NCI-H524 (cell line): Measurements from ENCODE around the gene TRIM24.

Source experiments
- DNase-seq, 2 experiments: peaks; one replicate each; lab custom pipeline; 2025; lab: John Stamatoyannopoulos, UW

Gene TRIM24

DNA sequence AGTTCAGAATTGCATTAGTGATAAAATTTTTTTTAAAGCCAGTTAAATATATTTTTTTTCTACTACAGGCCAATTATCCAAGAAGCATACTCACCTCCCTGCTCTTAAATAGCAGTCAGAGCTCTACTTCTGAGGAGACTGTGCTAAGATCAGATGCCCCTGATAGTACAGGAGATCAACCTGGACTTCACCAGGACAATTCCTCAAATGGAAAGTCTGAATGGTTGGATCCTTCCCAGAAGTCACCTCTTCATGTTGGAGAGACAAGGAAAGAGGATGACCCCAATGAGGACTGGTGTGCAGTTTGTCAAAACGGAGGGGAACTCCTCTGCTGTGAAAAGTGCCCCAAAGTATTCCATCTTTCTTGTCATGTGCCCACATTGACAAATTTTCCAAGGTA, 119.1 kb downstream of the TRIM24 start:
- DNase-seq, result no peak

DNA sequence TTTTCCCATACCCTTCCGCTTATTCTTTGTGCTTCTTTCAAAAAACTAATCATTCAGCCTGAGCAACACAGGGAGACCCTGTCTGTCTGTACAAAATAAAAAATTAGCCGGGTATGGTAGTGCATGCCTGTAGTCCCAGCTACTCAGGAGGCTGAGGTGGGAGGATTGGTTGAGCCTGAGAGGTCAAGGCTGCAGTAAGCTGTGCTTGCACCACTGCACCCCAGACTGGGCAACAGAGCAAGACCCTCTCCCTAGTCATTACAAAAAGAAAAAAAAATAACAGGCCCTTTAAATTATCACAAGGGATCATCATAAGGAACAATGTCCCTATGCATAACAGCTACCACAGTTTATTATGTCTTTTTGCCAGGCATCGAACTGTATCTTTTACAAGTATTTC, 119.6 kb downstream of the TRIM24 start:
- no peak for DNase-seq

DNA sequence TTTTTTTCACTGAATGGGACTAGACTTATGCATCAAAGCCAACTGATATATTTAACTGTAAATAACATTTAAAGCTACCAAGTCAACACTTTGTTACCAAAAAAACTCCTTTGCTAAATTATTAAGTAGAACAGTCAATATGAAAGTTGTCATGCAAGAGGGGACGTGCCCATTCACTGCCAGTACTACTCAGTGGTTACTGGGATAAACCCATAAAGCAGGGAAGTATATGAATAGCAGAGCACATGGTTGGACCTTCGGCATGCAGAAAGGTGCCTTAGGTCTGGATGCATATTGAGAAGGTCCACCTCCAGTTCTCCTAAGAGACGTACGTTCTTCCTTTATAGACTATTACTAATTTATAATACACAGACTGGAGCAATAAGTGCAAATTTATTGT, 121.0 kb downstream of the TRIM24 start:
- DNase-seq, result no peak

DNA sequence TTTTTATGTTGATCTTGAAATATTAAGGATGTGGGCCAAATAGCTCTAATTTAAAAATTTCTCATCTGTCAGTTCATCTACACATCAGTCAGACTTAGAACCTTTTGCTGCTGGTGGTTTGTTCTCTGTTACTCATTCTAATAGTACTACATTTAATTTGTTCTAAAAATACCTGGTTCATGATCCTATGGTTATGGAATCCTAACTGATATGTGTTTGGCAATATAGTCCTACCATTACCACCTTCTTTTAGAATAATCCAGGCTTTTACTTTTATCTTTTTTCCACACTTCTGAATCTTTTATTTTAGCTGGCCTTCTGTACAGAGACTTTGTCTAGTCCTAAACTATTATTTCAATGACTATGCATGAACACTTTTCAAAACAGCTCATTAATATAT, 124.2 kb downstream of the TRIM24 start:
- DNase-seq, result no peak

DNA sequence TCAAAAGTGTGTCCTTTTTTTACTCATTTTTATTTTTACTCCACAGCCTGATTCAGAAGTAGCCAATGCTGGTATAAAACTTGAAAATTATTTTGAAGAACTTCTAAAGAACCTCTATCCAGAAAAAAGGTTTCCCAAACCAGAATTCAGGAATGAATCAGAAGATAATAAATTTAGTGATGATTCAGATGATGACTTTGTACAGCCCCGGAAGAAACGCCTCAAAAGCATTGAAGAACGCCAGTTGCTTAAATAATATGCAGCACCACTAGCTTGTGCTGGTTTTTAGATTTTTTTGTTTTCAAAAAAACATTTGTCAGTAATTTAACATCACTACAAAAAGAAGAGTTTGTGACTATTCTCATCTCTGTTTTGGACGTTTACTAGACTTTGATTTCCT, 124.6 kb downstream of the TRIM24 start:
- DNase-seq, result no peak

DNA sequence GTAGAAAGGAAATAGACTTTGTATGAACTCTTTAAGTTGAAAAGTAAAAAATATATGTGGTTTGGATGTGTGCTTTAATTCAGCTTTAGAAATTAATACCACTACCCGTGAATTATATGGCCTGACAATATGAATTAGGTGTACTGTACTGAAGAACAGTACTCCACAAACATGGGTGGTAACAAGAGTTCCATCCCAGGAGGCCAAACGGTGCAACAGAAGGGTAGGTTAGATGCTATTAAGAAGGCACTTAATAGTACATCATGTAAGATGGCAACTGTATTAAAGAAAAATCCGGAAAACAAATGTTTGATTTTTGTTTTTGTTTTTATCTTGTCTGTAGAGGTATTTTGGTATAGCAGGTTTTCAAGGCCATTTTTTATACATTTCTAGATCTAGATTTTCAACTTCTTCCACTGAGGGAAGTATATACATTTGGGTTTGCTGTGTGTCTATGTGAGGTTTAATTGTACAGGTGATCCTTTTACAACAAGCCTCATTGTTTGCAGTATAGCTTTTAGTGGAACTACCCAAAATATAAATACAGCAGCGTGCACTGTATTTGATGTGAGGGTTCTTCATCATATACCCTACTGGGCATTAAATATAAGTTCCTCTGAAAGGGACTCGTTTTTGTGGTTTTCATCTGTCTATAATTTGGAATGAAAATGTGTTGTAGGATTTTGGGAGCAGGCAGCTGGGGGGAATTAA, 125.4 kb downstream of the TRIM24 start:
- no peak for DNase-seq

DNA sequence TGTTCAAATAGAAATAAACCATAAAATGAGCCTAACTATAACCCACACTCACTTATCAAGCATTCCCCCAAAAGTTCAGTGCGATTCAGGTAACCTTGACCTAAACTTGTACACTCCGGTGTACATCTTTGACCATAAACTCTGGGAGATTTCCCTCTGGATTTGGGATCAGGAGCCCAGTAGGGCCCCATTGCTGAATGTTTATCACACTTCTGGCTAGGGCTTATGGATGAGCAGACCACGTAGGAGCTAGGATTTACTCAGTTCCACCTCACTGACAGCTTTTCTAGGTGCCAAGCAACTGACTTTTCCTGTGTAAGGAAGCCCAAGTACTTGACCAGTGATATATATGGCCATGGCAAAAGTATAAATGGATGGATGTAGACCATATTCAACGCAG, 127.4 kb downstream of the TRIM24 start:
- DNase-seq, result no peak

DNA sequence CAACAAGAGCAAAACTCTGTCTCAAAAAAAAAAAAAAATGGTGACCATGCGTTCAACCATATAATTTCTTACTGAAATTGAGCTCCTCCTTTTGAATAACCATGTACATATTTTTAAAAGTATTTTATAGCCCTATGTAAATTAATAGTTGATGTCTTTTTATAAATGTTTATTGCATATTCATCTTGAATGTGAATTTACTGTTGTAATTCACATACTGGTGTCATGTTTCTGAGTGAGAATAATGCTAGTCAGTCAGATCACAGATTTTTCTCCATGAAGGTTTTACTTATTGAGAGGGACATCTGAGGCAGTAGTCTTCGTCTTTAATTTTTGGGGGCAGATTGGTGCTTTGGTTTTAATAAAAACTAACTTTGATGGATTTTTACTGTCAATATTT, 128.9 kb downstream of the TRIM24 start:
- no peak for DNase-seq

DNA sequence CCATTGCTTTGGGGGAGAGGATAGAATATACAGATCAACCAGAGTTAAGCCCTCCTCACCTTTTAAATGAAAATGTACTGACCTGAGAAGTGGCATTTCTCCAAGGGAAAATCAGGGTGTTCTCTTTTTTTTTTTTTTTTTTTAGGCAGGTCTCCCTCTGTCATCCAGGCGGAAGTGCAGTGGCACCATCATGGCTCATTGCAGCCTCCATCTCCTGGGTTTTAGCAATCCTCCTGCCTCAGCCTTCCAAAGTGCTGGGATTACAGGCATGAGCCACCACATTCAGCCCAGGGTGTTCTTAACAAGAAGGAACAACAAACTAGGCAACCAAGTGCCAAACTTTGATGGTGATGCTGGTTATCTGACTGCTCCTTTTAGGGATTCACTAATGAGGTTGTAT, 130.1 kb downstream of the TRIM24 start:
- no peak for DNase-seq

DNA sequence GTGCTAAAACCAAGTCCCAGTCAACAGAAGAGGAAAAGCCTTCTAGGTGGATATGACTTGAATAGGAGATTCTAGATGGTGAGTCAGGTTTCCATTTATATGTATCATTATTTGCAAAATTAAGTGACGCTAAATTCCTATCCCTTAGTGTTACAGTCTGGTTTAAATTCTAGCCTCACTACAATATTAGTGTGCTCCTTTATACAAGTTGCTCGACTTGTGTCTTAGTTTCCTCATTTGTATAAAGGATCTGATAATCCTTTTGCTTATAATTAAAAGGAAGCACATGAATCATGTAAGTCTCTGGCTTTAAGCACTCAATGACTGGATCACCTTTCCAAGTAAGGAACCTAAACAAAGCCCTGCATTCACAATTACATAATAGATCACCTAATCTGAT, 135.4 kb downstream of the TRIM24 start:
- no peak for DNase-seq

DNA sequence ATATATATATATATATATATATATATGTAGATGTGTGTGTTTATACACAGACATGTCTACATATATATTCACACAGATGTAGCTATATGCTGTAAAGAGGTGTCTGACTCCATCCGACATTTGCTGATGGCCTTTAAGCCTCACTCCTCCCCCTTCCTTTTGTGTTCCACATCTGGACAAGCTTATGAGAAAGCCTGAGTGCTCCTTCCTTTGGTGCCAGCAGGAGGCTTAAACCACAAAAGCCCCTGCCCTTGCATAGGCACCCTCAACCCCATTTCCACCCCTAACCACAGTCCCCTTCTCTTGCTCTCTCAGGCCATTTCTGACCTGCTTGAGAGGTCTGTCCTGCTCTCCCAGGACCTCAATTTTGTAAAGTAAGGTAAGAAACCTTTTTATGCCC, 142.4 kb downstream of the TRIM24 start:
- DNase-seq, result no peak

DNA sequence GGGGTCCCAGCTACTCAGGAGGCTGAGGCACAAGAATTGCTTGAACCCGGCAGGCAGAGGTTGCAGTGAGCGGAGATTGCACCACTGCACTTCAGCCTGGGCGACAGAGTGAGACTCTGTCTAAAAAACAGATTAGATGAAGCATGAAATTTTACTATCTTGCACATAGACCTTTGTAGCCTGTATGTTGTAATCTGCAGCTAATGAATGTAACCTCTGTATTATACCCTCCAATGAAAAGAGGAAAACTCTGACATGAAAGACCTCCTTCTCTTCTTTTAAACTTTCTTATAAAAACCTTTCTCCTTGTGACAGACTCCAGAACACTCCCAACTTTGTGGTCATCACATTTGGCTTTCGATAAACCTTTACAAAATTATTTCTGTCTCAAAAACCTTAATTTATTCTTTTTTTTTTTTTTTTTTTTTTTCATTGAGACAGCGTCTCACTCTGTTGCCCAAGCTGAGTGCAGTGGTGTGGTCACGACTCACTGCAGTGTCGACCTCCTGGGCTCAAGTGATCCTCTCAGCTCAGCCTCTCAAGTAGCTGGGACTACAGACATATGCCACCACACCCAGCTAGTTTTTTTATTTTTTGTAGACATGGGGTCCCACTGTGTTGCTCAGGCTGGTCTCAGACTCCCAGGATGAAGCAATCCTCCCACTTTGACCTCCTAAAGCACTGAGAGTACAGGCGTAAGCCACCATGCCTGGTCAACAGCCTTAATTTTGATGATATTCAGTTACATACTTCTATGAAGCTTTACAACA, 143.7 kb downstream of the TRIM24 start:
- DNase-seq, result no peak

DNA sequence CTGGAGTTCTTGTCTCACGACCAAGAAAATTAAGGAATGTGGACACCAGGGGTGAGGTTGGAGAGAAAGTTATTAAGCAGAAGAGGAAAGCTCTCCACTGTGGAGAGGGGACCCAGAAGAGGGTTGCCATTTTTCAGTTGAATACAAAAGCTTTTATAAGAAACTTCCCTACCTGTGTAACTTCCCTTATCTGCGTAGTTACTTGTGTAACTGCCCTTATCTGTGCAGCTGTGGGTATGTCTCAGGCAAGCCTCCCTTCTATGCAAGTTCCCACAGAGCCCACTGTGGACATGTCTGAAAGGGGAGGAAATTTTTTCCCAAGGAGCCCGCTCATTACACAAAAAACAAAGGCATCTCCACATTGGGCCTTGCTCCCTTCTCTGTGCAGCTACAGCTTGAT, 146.2 kb downstream of the TRIM24 start:
- no peak for DNase-seq

DNA sequence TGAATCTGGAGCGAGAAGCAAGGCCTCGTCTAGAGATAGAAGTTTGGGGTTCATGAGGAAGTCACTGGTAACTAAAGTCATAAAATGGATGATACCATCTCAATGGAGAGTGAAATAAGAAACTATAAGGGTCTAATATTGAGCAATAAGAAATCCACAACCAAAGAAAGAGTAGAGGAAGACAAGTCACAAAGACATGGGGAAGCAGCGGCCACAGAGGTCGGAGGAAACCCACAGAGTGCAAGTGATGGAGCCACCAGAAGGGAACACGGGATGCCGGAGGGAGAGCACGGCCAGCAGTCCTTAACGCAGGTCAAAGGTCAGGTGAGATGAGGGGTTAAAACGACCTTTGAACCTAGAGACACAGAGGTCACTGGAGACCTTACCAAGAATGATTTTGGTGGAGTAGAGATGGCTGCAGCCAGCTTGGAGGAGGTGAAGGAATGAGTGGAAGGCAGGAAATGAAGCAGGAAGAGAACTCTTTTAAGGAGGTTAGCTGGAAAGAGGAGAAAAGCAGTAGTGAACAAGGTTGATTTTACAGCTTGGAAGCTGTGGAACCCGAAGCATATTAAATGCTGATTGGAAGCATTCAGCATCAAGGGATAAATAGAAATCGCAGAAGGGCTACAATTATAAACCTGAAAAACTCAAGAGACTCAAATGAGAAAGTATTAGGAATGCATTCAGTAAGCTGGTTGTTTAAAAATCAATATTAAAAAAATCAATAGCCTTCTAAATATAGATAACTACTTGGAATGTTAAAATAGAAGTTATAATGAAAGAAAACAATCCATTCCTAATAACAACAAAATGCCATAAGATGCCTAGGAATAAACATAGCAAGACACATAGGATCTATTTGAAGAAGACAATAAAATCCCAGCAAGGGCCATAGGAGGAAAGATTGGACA, 147.4 kb downstream of the TRIM24 start:
- DNase-seq, result no peak

DNA sequence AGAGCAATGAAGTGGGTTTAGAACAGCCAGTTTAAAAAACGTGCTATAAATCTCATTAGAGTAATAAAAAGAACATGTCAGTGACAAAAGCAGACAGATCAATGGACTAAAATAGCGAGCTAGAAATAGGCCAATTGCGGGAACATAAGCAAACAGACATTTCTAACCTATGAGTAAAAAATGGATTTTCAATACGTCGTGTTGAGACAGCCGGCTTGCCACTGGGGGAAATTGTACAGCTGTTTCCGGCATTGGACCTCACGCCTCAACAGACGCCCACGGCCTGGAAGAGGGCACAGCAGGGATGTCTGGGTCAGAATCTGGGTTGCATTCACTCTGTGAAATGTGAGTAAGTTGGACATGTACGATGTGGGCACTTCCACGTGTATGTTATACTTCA, 148.2 kb downstream of the TRIM24 start:
- DNase-seq, result no peak

DNA sequence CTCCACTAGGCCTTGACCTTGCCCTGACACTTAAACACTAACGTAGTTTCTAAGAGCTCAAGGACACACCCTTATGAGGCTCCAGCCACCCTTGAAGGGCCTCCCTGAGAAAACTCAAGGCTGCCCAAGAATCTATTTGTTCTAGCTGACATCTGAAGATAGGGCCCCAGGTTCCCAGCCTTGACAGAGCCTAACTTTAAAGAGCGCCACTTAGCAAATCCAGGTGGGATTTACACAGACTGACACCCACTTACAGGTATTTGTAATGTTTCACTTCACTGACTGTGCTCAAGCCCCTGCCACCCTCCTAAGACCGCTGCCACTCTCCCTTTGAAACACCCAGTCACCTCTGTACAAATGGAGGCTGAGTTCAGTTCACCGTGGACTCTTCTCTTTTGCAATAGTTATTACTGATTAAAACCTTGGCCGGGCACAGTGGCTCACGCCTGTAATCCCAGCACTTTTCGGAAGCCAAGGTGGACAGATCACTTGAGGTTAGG, 150.7 kb downstream of the TRIM24 start:
- no peak for DNase-seq

DNA sequence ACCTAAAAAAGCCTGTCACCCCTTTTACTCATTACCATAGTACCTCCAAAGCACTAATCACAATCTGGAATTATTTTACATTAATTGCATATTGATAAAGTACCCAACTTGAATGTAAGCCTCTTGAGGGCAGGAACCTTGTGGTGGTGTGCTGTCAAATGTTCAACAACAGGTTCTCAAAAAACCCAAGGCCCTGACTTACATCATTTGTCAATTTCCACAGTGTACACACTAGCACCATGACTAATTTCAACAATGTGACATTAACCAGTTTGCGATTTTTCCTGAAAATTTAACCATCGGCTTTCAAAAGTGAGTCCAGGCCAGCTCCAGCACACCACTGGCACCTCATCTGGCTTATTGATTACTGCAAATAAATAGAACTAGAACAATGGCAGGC, 153.6 kb downstream of the TRIM24 start:
- no peak for DNase-seq

DNA sequence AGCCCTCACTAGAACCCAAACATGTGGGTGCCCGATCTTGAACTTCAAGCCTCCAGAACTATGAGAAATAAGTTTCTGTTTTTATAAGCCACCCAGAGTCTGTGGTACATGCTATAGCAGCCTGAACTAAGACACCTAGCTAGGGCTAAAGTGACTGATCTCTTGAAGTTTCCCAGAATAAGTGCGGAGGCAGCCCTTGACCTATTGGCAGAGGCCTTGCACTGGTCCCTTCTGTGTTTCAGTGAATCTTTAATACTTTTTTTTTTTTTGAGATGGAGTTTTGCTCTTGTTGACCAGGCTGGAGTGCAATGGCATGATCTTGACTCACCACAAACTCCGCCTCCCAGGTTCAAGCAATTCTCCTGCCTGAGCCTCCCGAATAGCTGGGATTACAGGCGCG, 156.0 kb downstream of the TRIM24 start:
- DNase-seq, result no peak

DNA sequence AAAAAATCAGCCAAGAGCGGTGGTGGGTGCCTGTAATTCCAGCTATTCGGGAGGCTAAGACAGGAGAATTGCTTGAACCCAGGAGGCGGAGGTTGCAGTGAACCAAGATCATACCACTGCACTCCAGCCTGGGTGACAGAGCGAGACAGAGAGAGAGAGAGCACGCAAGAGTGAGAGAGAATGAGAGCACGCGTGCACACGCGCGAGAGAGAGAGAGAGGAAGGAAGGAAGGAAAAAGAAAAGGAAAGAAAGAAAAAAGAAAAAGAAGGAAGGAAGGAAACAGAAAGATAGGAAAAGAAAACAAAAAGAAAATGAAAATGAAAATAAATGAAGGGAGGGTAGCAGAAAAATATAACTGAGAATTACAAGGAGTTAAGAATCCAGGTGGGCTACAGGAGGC, 158.4 kb downstream of the TRIM24 start:
- DNase-seq, result no peak

DNA sequence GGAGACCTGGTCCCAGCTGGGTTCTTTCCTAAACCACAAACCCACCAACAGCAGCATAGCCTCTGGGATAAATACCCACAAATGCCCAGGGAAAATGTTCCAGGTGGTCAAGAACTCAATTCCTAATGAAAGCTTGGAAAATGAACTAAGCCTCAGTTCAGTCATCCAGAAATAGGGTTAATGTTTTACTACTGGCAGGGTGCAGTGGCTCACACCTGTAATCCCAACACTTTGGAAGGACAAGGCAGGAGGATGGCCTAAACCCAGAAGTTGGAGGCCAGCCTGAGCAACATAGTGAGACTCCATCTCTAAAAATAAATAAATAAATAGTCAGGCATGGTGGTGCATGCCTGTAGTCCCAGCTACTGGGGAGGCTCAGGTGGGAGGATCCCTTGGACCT, 158.9 kb downstream of the TRIM24 start:
- DNase-seq, result no peak

DNA sequence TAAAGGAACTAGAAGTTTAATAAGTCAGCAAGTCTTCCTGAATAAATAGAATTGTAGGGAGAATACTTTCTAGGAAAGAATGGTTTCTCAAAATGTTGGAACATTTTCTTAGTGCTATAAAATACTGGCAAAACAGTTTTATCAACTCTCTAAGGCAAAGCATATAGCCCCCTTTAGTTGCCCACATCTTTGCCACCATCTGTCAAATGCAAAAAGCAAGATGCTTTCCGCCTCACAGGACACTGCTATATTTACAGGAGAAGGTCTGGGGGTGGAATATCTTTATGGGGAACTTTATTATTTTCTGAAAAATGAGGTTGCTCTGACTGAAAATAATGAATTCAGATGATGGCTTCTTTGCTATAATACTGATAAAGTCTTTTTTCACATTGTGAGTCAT, 162.8 kb downstream of the TRIM24 start:
- DNase-seq, result no peak

DNA sequence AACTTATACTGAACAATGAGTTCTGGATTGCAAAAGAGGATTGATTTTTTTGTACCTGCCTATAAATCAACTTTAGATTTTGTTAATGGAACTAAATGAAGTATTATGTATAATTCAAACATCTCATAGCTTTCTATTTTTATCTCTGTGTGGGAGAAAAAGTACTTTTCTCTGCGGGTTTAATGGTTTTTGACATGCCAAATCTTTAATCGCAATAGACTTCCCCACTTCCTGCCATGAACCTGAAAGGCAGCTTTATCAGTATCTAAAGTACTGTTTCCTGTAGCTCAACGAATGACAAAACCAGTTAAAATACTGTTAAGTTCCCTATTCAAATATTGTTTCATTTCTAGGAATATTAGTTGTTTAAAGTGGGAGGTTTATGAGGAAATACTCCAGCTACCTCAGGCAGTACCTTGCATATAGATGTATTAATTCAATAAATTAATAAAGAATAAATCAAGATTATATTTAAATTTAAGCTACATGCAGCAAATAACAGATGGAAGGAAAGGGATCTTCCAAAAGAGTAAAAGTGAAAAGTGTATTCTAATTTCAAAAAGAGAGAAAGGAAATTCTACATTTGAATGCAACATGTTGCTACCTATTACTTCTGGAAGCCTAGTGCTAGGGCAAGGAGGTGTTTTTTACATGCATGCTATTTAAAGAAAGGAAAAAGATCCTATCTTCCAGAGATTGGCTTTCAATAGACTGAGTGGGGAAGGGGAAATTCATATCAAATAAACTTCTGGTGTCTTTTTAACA, 165.2 kb downstream of the TRIM24 start:
- no peak for DNase-seq
